ENCODE data around the gene SLC26A1.

DNA sequence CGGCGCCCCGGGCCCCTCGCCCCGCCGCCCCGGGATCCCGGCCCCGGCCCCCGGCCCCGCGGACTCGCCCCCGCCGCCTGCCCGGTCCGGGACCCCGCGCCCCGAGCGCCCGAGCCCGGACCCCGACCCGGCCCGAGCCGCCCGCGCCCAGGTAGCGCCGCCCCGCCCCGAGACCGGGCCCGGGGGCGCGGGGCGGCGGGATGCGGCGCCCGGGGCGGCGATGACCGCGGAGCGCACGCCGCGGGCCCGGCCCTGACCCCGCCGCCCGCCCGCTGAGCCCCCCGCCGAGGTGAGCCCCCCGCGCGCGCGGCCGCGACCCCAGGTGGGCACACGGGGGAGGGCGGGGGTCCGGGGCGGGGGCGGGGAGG lies 18.4 kb upstream of the SLC26A1 start:
- TF ChIP-seq CTCF (IDR thresholded peaks at IDR 0.05 in 2 of 3, conservative IDR thresholded peaks at IDR 0.05 in 1 of 3; ENCODE audit: borderline replicate concordance in 1 of 3, insufficient read depth in 1 of 3, low read depth in 2 of 3, low read length in 2 of 3), result no peak
- no peak for TF ChIP-seq POLR2AphosphoS5 (IDR thresholded peaks at IDR 0.05; ENCODE audit: low read depth, low read length)
- no peak for TF ChIP-seq REST (IDR thresholded peaks at IDR 0.05; ENCODE audit: low read depth)
- no peak for TF ChIP-seq POLR2A (IDR thresholded peaks at IDR 0.05; ENCODE audit: borderline replicate concordance, extremely low read depth, insufficient read depth, insufficient read length)
- TF ChIP-seq, protein P1, sequence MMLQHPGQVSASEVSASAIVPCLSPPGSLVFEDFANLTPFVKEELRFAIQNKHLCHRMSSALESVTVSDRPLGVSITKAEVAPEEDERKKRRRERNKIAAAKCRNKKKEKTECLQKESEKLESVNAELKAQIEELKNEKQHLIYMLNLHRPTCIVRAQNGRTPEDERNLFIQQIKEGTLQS (IDR thresholded peaks at IDR 0.05), result no peak
- no peak for TF ChIP-seq EGR1 (IDR thresholded peaks at IDR 0.05; ENCODE audit: low read depth)
- TF ChIP-seq SIN3A (IDR thresholded peaks at IDR 0.05; ENCODE audit: low read depth), result no peak
